Esophagus muscularis mucosa (tissue), 4 donors: ENCODE results near the gene SETDB2.

Experiments
- CTCF ChIP-seq, 3 experiments: fragments of 200-600 bp in 2 of 3; fragments of 450-650 bp in 1 of 3; sonication (generic) in 2 of 3; IDR thresholded peaks; one replicate each; pipeline ENCODE4 v1.5.1; 2017 to 2019; ENCODE audit warnings: antibody characterized with exemption in 3 of 3, mild to moderate bottlenecking in 2 of 3, moderate library complexity in 1 of 3
- EP300 ChIP-seq: sonication (generic); formaldehyde crosslinking; IDR thresholded peaks from one replicate; pipeline ENCODE4 v1.6.1; 2017; ENCODE audit warnings: antibody characterized with exemption
- POLR2A ChIP-seq: fragments of 450-650 bp; IDR thresholded peaks from one replicate; pipeline ENCODE4 v1.6.1; 2017; ENCODE audit warnings: antibody characterized with exemption, moderate library complexity, mild to moderate bottlenecking, low read depth
- POLR2AphosphoS5 ChIP-seq, 2 donors: sonication (generic); formaldehyde crosslinking; IDR thresholded peaks; one replicate each; pipeline ENCODE4 v1.6.1; 2017; ENCODE audit warnings: antibody characterized with exemption in 2 of 2

GRCh38 chr13:49464621-49465325 is 20.7 kb downstream of the SETDB2 start:
- TF ChIP-seq CTCF (IDR thresholded peaks at IDR 0.05) (no peak), POLR2A (no peak), POLR2AphosphoS5 (IDR thresholded peaks at IDR 0.05) (no peak), EP300 (no peak)
